ENCODE data around the gene POSTN.

- TF ChIP-seq CTCF (IDR thresholded peaks at IDR 0.05) = no peak
- no peak for TF ChIP-seq POLR2A (IDR thresholded peaks at IDR 0.05)
Measured at GRCh38 chr13:37515226-37515625, 83.3 kb downstream of the POSTN start.

All from heart left ventricle (tissue), 13 donors.